NT2/D1 (cell line): ENCODE measurements around the gene GAPT.

ENCODE experiments used
- SUZ12 ChIP-seq: IDR thresholded peaks from 2 replicates; pipeline ENCODE4 v1.6.1; 2011; ENCODE audit not compliant: insufficient read length, insufficient read depth; ENCODE audit errors: extremely low read depth
- YY1 ChIP-seq: IDR thresholded peaks from 2 replicates; pipeline ENCODE4 v1.6.1; 2011; ENCODE audit not compliant: insufficient read length, insufficient read depth
- ZNF274 ChIP-seq: IDR thresholded peaks from 2 replicates; pipeline ENCODE4 v1.6.1; 2011; ENCODE audit warnings: mild to moderate bottlenecking, low read depth, low read length

GRCh38 chr5:58477760-58478376, 13.4 kb upstream of the GAPT start:
- TF ChIP-seq SUZ12 (no peak), YY1 (no peak), ZNF274 (no peak)
